Measurements from ENCODE around the gene ABCA4. TPM values are rescaled to one million over a fixed set of nuclear protein-coding genes. Genes with fewer than 3 reads are reported as not detected.

Gene ABCA4
- total RNA-seq, 1 donor from 2014 or later: 3.2 TPM

DNA sequence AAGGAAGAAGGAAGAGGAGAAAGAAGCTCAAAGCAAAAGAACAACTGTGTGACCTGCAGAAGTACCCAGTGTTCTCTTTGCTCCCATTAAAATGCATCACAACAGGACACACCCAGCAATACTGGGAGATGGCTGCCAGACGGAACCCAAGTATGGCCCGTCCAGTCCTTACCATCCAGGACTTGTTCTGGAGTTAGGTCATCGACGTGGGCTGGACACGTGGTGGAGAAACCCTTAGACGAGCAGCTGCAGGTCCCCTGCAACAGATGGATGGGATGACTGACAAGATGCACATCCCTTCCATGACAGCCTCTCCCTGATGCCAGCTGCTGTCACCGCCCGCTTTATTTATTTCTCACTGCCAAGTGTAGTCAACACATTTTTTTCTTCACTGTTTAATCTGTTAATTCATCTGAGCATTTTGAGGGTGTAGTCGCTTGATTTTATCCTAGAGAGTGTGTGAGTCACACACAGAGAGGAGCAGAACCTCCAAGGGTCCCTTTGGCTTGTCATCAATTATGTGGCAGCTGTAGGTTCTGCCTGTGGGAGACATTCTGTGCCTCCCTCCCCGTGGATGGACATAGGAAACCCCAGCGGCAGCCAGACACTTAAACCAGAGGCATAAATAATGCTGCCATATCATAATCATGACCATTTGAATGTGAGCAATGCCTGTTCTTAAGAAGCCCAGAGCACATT, 80.9 kb downstream of the ABCA4 start:
- TF ChIP-seq, protein P1, sequence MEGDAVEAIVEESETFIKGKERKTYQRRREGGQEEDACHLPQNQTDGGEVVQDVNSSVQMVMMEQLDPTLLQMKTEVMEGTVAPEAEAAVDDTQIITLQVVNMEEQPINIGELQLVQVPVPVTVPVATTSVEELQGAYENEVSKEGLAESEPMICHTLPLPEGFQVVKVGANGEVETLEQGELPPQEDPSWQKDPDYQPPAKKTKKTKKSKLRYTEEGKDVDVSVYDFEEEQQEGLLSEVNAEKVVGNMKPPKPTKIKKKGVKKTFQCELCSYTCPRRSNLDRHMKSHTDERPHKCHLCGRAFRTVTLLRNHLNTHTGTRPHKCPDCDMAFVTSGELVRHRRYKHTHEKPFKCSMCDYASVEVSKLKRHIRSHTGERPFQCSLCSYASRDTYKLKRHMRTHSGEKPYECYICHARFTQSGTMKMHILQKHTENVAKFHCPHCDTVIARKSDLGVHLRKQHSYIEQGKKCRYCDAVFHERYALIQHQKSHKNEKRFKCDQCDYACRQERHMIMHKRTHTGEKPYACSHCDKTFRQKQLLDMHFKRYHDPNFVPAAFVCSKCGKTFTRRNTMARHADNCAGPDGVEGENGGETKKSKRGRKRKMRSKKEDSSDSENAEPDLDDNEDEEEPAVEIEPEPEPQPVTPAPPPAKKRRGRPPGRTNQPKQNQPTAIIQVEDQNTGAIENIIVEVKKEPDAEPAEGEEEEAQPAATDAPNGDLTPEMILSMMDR (conservative IDR thresholded peaks at IDR 0.05): peak; percentile 53
- Mint-ChIP-seq H3K4me3 (no peak overlapping the region), H3K27me3 (no peaks in the 10 kb centered on the region), H3K4me1 (ENCODE audit: unreplicated experiment) (peaks cover 20% of the 10 kb centered on the region), H3K36me3 (no peaks in the 10 kb centered on the region), H3K9me3 (no peaks in the 10 kb centered on the region), H3K27ac (peak overlapping the region; percentile 56)
- no peak for DNase-seq (ENCODE audit: extremely low spot score, unreplicated experiment)

DNA sequence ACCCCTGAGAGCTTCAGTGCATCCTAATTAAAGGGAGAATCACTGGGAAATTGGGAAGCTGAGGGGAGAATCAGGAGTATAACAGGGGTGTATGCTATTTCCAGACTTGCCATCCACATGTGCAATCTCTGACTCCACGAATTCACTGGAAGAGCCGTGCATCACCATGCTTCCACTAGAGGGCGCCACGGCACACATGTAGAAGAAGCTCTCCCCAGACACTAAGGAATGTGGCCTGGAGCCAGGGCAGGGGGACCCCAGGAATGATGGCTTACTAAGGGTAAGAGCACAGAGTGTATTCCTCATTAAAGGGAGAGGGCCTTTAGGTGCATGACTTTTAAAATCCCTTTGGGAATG, 81.5 kb downstream of the ABCA4 start:
- H3K36me3 Mint-ChIP-seq: no peaks in the 10 kb centered on the region
- H3K4me3 Mint-ChIP-seq: no peak overlapping the region
- H3K4me1 Mint-ChIP-seq (ENCODE audit: unreplicated experiment): peaks cover 20% of the 10 kb centered on the region
- no peaks in the 10 kb centered on the region for H3K27me3 Mint-ChIP-seq
- H3K27ac Mint-ChIP-seq: peak overlapping the region; percentile 53
- TF ChIP-seq, protein P1 (conservative IDR thresholded peaks at IDR 0.05): peak; percentile 93
- DNase-seq (ENCODE audit: extremely low spot score, unreplicated experiment): no peak
- no peaks in the 10 kb centered on the region for H3K9me3 Mint-ChIP-seq

DNA sequence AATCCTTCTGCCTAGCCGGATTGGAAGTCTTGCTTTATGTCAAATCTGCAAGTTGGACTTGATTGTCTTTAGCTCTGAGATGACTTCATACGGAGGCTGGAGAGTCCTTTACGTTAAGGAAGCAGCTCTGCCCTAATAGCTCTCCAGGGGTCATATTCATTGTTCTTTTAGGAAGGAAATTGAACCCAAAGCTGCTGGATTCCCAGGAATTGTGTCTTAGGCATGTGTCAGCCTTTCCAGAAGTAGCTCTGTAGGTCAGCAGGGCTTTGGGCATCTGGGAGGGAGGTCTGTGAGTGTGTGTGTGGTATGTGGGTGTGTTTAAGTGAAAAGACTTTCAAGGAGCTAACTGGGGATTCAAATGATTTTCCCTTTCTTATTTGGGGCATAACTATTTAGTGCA, 82.4 kb downstream of the ABCA4 start:
- H3K36me3 Mint-ChIP-seq: no peaks in the 10 kb centered on the region
- H3K4me1 Mint-ChIP-seq (ENCODE audit: unreplicated experiment): peaks cover 19% of the 10 kb centered on the region
- no peak overlapping the region for H3K27ac Mint-ChIP-seq

DNA sequence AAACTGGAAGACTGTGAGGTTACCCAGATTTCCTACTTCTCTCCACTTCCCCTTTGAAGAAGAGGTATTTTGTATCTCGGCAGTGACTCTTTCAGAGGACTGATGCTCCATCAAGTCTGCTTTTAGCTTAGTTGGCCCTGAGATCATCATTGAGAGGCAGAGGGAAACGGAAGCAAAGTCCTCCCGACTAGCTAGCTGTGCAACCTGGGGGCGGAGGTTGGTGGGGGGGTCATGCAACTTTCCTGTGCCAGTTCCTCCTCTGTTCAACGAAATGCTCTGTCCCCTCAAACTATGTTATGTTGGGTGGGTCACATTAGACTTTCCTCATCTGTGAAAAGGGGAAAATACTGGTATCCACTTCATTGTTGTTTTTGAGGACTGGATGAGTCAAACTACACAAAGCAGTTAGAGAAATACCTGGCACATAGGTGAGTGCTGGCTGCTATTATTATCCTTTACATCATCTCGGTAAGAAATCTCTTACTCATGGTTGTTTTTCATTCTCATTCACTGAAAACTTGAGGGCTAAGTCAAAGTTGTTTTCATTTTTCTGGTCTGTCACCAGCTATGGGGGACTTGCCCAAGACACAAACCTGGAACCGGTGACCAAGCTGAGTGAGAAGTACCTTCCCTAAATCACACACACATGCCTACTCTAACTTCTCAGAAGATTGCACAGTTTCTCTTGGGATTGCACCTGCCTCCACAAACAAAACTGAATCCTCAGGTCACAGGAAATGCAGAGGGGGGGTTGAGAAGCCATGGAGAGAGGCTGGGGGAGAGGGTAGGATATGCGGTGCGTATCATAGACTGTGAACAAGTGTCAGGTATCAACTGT, 83.3 kb downstream of the ABCA4 start:
- DNase-seq (ENCODE audit: extremely low spot score, unreplicated experiment): no peak
- Mint-ChIP-seq H3K9me3 (no peaks in the 10 kb centered on the region), H3K4me3 (no peak overlapping the region), H3K36me3 (no peaks in the 10 kb centered on the region), H3K27me3 (no peaks in the 10 kb centered on the region), H3K27ac (no peak overlapping the region), H3K4me1 (ENCODE audit: unreplicated experiment) (peaks cover 19% of the 10 kb centered on the region)
- TF ChIP-seq, protein P1 (conservative IDR thresholded peaks at IDR 0.05): no peak

More for the DNA sequence above, 82.4 kb downstream of the ABCA4 start:
- no peak overlapping the region for H3K4me3 Mint-ChIP-seq
- H3K9me3 Mint-ChIP-seq: no peaks in the 10 kb centered on the region
- H3K27me3 Mint-ChIP-seq: no peaks in the 10 kb centered on the region
- no peak for DNase-seq (ENCODE audit: extremely low spot score, unreplicated experiment)
- TF ChIP-seq, protein P1 (conservative IDR thresholded peaks at IDR 0.05): no peak

DNA sequence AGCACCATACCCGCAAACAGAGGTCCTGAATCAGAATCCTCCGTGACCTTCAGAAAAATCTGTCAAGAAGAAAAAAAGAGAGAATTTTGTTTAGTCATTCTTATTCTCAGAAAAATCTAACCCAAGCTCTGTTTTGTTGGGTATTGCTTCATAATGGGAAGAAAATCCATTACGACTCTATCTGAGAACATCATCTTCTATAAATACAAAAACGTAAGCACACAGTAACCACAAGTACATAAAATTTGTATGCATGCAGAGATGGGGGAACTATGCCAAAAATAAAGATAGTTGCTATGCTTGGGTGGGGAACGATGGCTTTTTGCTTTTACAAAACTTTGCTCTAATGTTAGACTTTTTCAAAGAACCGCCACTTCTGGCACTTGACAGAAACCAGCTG, 84.2 kb downstream of the ABCA4 start:
- no peaks in the 10 kb centered on the region for H3K36me3 Mint-ChIP-seq
- H3K9me3 Mint-ChIP-seq: no peaks in the 10 kb centered on the region
- no peak for DNase-seq (ENCODE audit: extremely low spot score, unreplicated experiment)
- H3K4me1 Mint-ChIP-seq (ENCODE audit: unreplicated experiment): peaks cover 19% of the 10 kb centered on the region
- H3K27me3 Mint-ChIP-seq: no peaks in the 10 kb centered on the region
- no peak overlapping the region for H3K4me3 Mint-ChIP-seq
- no peak overlapping the region for H3K27ac Mint-ChIP-seq
- TF ChIP-seq, protein P1 (conservative IDR thresholded peaks at IDR 0.05): no peak
